Measurements from ENCODE around the gene GSDME. TPM values are rescaled to one million over a fixed set of nuclear protein-coding genes. Genes with fewer than 3 reads are reported as not detected.

GSDME gene
- total and polyA plus RNA-seq, 8 donors: 0.43 to 7.1 (median 1.5) TPM

DNA sequence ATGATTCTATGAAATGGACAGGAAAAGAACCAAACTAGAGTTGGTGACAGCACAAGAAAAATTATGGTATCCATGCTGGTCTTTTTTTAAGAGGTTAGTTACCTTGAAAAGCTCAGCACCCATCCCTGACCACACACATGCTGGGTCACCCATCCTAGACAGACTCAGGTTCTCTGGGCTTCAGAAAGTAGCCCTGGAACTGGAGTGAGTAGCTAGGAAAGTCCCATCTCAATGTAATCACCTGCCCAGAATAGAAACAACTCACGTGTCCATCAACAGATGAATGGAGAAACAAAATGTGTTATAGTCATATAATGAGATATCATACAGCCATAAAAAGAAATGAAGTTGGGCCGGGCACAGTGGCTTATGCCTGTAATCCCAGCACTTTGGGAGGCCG is 37.0 kb downstream of the GSDME start:
- H3K36me3 ChIP-seq: no peaks in the 10 kb centered on the region
- no peak for DNase-seq
- intact Hi-C loops (cut with DNase I): no loop called here
- no peak overlapping the region for H3K27ac ChIP-seq
- H3K4me3 ChIP-seq: no peak overlapping the region
- no peak for FAIRE-seq
- no peaks in the 10 kb centered on the region for H3K27me3 ChIP-seq
- no peaks in the 10 kb centered on the region for H3K9me3 ChIP-seq
- no peaks in the 10 kb centered on the region for H3K4me1 ChIP-seq
- TF ChIP-seq, protein P1, sequence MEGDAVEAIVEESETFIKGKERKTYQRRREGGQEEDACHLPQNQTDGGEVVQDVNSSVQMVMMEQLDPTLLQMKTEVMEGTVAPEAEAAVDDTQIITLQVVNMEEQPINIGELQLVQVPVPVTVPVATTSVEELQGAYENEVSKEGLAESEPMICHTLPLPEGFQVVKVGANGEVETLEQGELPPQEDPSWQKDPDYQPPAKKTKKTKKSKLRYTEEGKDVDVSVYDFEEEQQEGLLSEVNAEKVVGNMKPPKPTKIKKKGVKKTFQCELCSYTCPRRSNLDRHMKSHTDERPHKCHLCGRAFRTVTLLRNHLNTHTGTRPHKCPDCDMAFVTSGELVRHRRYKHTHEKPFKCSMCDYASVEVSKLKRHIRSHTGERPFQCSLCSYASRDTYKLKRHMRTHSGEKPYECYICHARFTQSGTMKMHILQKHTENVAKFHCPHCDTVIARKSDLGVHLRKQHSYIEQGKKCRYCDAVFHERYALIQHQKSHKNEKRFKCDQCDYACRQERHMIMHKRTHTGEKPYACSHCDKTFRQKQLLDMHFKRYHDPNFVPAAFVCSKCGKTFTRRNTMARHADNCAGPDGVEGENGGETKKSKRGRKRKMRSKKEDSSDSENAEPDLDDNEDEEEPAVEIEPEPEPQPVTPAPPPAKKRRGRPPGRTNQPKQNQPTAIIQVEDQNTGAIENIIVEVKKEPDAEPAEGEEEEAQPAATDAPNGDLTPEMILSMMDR (IDR thresholded peaks at IDR 0.05): no peak
- ATAC-seq: no peak
- WGBS, 2 donors: 74 to 81% methylated on average over 3 of the region's 3 CpGs

DNA sequence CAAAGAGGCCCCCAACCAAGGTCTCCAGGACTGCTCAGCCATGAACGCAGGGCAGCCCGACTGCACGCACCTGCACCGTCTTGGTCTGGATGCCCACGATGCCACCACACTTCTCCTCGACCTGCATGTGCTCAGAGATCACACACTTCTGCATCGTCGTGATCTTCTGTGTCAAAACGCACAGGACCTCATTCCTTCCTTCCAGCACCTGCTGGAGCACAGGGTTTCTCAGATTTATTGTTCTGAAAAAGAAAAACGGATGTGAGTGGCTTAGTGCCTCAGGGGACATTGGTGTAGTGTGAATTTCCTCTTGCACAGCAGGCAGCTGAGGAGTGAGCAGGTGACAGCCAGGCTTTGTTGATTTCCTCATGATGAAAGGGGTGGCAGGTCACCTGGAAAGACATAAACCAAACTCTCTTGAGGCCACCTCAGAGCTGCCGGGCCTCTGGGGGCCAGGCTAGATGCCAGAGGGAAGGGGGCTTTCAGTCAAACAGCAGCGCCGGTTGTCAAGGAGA is 38.2 kb downstream of the GSDME start:
- 79 to 81% methylated on average over 13 of the region's 13 CpGs for WGBS, 2 donors

DNA sequence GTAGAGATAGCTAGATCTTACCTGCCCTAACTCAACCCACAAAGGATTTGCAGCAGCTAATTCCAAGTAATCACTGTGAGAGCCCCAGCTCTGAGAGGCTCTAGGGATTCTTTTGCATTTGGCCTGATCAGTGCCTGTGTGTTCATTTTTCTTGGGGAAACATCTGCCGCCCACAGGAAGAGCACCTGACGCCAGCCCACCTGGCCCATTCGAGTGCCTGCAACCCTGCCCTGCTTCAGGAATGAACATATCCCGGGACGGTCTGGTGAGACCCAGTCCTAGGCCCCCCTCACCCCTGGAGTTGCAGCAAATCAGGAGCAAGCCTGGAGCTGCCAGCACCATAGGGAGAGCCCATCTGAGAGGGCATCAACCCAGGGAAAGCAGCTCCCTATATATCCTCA is 38.8 kb downstream of the GSDME start:
- no peaks in the 10 kb centered on the region for H3K9me3 ChIP-seq
- WGBS, 2 donors: 79 to 91% methylated on average over 5 of the region's 5 CpGs
- H3K4me3 ChIP-seq: no peak overlapping the region

More for the DNA sequence above, 38.2 kb downstream of the GSDME start:
- Histone ChIP-seq H3K4me1 (no peaks in the 10 kb centered on the region), H3K9me3 (no peaks in the 10 kb centered on the region), H3K27ac (no peak overlapping the region), H3K4me3 (no peak overlapping the region), H3K36me3 (no peaks in the 10 kb centered on the region), H3K27me3 (no peaks in the 10 kb centered on the region)
- intact Hi-C loops (cut with DNase I): no loop called here
- ATAC-seq: no peak
- TF ChIP-seq, protein P1 (IDR thresholded peaks at IDR 0.05): no peak
- no peak for DNase-seq
- FAIRE-seq: no peak

DNA sequence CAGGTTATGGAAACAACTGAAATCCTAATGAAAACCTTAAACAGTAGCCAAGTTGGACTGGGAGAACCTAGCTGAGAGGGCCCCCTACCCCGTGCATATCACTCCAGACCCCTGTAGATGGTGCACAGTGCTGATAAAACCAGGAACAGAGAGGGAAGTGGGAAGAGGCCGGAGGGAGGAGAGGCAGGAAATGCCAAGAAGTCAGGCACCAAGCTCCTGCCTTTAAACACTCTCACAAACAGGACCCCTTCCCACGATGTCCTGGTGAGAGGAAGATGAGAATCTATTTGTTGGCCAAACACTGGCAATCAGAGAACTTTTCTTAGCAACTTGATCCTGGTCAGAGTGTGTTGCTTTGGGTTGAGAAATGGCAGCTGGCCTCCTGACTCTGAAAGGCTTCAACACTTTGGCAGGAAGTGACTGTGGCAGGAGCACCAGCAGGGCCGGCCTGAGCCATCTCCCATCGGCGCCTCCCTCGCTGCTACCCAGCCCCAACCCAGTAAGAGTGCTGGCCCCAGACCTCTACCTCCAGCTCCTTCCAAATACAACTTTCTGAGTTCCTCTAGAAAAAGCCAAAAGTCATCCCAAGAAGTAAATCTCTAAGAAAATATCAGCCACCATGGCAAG is 39.5 kb downstream of the GSDME start:
- Histone ChIP-seq H3K9me3 (no peaks in the 10 kb centered on the region), H3K27me3 (no peaks in the 10 kb centered on the region), H3K4me3 (no peak overlapping the region), H3K27ac (no peak overlapping the region), H3K4me1 (no peaks in the 10 kb centered on the region), H3K36me3 (no peaks in the 10 kb centered on the region)
- ATAC-seq: no peak
- intact Hi-C loops (cut with DNase I): no loop called here
- DNase-seq: no peak
- TF ChIP-seq, protein P1 (IDR thresholded peaks at IDR 0.05): no peak
- WGBS, 2 donors: 76 to 79% methylated on average over 7 of the region's 7 CpGs
- FAIRE-seq: no peak

More for the DNA sequence above, 38.8 kb downstream of the GSDME start:
- TF ChIP-seq, protein P1 (IDR thresholded peaks at IDR 0.05): no peak
- intact Hi-C loops (cut with DNase I): no loop called here
- ATAC-seq (no peak), FAIRE-seq (no peak), DNase-seq (no peak)
- Histone ChIP-seq H3K36me3 (no peaks in the 10 kb centered on the region), H3K4me1 (no peaks in the 10 kb centered on the region), H3K27ac (no peak overlapping the region), H3K27me3 (no peaks in the 10 kb centered on the region)

DNA sequence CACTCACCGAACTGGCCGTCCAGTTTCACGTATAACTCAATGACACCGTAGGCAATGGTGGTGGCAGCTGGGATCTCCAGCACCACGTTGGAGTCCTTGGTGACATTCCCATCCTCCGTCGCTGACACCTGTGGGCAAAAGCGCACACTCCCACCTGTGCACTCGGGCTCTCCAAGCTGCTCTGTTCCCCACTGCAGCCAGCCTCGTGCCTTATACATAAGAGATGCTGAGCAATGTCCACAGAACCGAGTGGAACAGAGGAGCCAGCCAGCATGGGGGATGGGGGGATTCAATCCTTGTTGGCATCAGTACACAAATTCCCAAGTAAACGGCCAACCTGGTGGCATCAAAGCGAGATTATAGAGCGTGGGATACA is 40.0 kb downstream of the GSDME start:
- no peak for DNase-seq
- no peak overlapping the region for H3K4me3 ChIP-seq
- H3K36me3 ChIP-seq: no peaks in the 10 kb centered on the region
- no peaks in the 10 kb centered on the region for H3K4me1 ChIP-seq
- H3K27me3 ChIP-seq: no peaks in the 10 kb centered on the region
- TF ChIP-seq, protein P1 (IDR thresholded peaks at IDR 0.05): no peak
- no peak overlapping the region for H3K27ac ChIP-seq
- 73 to 78% methylated on average over 14 of the region's 14 CpGs for WGBS, 2 donors
- intact Hi-C loops (cut with DNase I): no loop called here
- no peak for ATAC-seq
- no peak for FAIRE-seq
- H3K9me3 ChIP-seq: no peaks in the 10 kb centered on the region

All from pancreas (tissue), 10 donors.